Activated CD4-positive, alpha-beta T cell treated with anti-CD3 and anti-CD28 coated beads, Interleukin-10, Interleukin-2, amounts not matched to agents 100 ng/mL and 50 ng/mL, durations not matched to agents 16 hours and 8 hours (primary cell): ENCODE data around the gene SNAPC3.

ENCODE experiments used
- DNase-seq: peaks from one replicate; pipeline ENCODE4 v3.0.0-alpha.2; 2020

The SNAPC3 gene

DNA sequence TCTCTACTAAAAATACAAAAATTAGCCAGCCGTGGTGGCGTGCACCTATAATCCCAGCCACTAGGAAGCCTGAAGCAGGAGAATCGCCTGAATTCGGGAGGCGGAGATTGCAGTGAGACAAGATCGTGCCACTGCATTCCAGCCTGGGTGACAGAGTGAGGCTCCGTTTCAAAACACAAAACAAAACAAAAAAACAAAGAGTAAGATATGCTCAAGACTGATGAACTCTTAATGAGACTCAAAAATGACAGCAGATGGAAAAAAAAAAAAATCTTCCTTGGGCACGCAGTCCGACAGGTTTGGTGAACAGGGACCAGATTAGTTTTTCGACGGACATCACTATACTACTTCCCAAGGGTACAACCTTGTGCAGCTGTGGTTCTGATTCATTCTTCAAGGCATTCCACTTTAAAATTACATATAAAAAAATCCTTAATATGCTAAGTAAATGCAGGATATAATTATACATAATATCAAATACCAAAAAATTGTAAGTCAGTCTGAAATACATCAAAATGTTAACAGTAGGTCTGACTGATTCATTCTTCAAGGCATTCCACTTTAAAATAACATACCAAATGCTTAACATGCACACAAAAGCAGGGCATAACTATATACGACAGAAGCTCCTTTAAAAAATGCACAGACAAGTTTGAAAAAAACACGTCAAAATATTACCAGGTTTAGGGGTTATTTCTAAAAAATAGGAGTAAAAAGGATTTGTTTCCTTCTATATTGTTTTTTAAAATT lies 75.7 kb downstream of the SNAPC3 start:
- DNase-seq, result no peak

GRCh38 chr9:15499139-15499538 lies 76.5 kb downstream of the SNAPC3 start:
- no peak for DNase-seq

DNA sequence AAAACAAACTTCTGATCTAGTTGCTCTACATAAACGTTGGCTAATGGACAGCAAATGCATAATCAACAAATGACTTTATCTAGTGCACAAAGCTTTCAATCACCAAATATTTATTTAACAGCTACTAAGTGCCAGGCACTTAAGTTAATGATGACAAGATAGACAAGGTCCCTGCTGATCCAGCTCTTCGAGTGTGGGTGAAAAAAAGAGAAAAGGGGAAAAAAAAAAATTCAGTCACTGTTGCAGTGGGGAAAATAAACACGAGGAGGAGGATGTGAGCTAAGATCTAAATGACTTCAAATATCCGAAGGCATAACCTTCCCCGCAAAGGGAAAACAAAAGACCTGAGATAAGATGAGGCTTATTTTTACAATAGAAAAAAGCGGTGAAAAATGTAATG lies 78.5 kb downstream of the SNAPC3 start:
- no peak for DNase-seq

GRCh38 chr9:15501803-15502202 lies 79.1 kb downstream of the SNAPC3 start:
- no peak for DNase-seq

GRCh38 chr9:15505921-15506320 lies 83.2 kb downstream of the SNAPC3 start:
- no peak for DNase-seq

- peak; percentile 75 for DNase-seq
These were observed 87.5 kb downstream of the SNAPC3 start for GRCh38 chr9:15509931-15510788.

DNA sequence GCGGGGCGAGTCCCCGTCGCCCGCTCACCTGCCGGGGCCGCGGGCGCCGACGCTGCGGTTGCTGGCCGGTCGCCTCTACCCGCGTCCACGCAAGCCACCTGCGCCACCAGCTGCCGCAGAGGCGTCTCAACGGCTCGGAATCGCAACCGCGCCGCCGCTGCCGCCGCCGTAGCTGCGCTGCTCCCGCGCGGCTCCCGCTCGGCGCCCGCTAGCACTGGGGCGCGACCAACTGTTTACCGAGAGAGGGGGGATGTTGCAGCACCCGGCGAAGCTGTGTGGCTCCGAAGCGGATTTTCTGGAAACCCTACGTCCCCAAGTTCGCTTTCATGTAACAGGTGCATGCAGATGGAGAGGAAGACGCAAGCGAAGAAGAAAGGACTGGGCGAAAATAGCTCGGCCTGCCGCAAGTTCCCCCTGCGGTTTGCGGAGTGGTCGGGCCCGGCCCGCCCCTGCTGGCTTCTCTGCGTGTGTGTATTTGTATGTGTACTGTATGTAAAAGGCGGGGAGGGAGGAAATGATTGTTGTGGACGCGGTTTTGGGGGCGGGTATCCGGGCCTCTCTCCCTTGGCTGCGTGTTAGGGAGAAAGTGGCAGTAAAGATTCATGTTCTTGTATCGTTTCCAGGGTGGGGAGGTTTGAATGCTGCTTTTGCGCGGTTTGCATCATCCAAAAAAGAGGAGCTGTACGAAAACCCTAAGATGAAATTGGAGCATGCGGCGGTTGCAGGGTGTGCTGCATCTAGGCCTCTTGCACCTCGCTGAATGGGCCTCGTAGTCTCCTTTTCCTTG lies 88.3 kb downstream of the SNAPC3 start, which contains the start of gene PSIP1:
Gene PSIP1 (minus strand): TSS at position 182 of the 787 bp plus-strand sequence. CDS start 782 bp downstream, outside the sequence.
- peak; percentile 92 for DNase-seq
